ENCODE results near the gene CCDC60.

CCDC60 gene

DNA sequence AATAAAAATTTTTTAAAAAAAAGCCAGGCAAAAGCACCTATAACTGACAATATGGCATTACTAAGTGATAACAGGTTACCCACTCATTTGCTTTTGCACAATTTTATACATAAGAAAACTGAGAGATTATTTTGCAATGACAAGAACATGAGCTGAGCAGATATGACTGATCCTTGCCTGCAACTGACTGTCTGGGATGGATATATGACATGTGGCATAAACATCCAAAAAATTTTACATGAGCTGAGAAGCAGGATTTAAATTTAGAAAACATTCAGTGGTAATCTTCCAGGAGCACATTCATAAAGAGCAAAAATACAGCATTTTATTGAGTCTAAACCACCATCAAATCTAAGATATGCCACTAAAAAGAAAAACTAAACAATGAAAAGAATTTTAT, 133.8 kb downstream of the CCDC60 start:
- Histone ChIP-seq H3K79me1 (ENCODE audit: low read length) (no peaks in the 10 kb centered on the region), H3K4me1 (ENCODE audit: control insufficient read depth, low read depth, low read length) (no peaks in the 10 kb centered on the region), H2BK5ac (ENCODE audit: low read length) (no peak overlapping the region), H3K56ac (ENCODE audit: low read length) (no peak overlapping the region), H4K8ac (ENCODE audit: low read depth, low read length) (no peak overlapping the region), H3K23ac (ENCODE audit: low read length) (no peak overlapping the region), H3K4me3 (ENCODE audit: low read length) (no peak overlapping the region), H3K4me2 (ENCODE audit: low read length) (no peak overlapping the region), H2BK15ac (replicated peaks; ENCODE audit: low read depth) (no peak overlapping the region), H4K5ac (ENCODE audit: low read length) (no peak overlapping the region), H3K27ac (ENCODE audit: low read depth, low read length) (no peak overlapping the region), H3K4ac (ENCODE audit: low read depth, low read length) (no peak overlapping the region), H3K27me3 (ENCODE audit: insufficient read depth, low read length, poor library complexity) (no peaks in the 10 kb centered on the region), H2AK5ac (ENCODE audit: low read length) (no peak overlapping the region), H3K18ac (ENCODE audit: low read length) (no peak overlapping the region), H2BK120ac (ENCODE audit: low read depth, low read length) (no peak overlapping the region), H3K9ac (ENCODE audit: low read length) (no peak overlapping the region), H3K36me3 (ENCODE audit: control insufficient read depth, insufficient read depth, low read length) (no peaks in the 10 kb centered on the region), H3K79me2 (ENCODE audit: control insufficient read depth, insufficient read depth, low read length) (no peaks in the 10 kb centered on the region)
- no peak for DNase-seq

DNA sequence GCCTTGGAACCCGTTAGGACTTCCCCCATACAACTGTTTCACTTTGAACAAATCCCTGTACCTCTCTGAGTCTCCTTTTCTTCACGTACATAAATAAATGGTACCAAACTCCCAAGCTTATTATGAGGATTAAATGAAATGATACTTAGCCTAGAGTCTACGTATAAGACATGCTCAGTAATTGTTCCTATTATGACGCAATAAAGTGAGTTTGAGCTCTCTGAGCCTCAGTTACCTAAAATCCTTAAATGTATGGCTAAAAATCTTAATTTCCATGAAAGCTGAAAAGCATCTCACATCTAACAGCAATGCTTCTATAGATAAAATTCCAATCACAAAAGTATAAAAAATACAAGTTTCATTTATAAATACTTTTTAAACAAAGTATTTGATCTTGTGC, 141.1 kb downstream of the CCDC60 start:
- no peaks in the 10 kb centered on the region for H3K79me1 ChIP-seq (ENCODE audit: low read length)
- no CpG with 5 or more reads among the region's 4 CpGs for WGBS (ENCODE audit: extremely low coverage, insufficient coverage, low lambda C conversion rate)

DNA sequence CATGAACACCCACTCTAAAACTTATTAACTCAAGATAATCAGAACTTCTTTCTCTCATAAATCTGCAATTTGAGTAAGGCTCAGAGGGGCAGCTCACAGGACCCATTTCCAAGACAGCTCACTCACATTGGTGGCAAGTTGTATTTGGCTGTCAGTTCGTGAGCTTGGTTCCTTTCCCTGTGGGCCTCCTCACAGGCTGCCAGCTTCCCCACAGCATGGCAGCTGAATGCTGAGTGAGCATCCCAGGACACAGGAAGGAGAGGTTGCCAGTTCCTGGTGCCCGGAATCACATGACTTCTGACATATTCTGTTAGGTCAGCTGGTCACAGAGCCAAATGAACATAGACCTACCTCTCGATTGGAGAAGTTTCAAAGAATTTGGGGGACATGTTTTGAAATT, 142.4 kb downstream of the CCDC60 start:
- no CpG with 5 or more reads among the region's 3 CpGs for WGBS (ENCODE audit: extremely low coverage, insufficient coverage, low lambda C conversion rate)
- Histone ChIP-seq H3K4me3 (ENCODE audit: low read length) (no peak overlapping the region), H3K79me1 (ENCODE audit: low read length) (no peaks in the 10 kb centered on the region)

More for the DNA sequence above, 141.1 kb downstream of the CCDC60 start:
- no peak overlapping the region for H2BK5ac ChIP-seq (ENCODE audit: low read length)
- H2AK5ac ChIP-seq (ENCODE audit: low read length) = no peak overlapping the region
- no peak overlapping the region for H3K9ac ChIP-seq (ENCODE audit: low read length)
- H2BK120ac ChIP-seq (ENCODE audit: low read depth, low read length) = no peak overlapping the region
- DNase-seq = no peak
- H3K4me2 ChIP-seq (ENCODE audit: low read length) = no peak overlapping the region
- H4K5ac ChIP-seq (ENCODE audit: low read length) = no peak overlapping the region
- no peaks in the 10 kb centered on the region for H3K79me2 ChIP-seq (ENCODE audit: control insufficient read depth, insufficient read depth, low read length)
- H3K4ac ChIP-seq (ENCODE audit: low read depth, low read length) = no peak overlapping the region
- no peaks in the 10 kb centered on the region for H3K27me3 ChIP-seq (ENCODE audit: insufficient read depth, low read length, poor library complexity)
- no peak overlapping the region for H3K27ac ChIP-seq (ENCODE audit: low read depth, low read length)
- no peaks in the 10 kb centered on the region for H3K4me1 ChIP-seq (ENCODE audit: control insufficient read depth, low read depth, low read length)
- H4K8ac ChIP-seq (ENCODE audit: low read depth, low read length) = no peak overlapping the region
- no peak overlapping the region for H3K18ac ChIP-seq (ENCODE audit: low read length)
- no peak overlapping the region for H2BK15ac ChIP-seq (replicated peaks; ENCODE audit: low read depth)
- H3K36me3 ChIP-seq (ENCODE audit: control insufficient read depth, insufficient read depth, low read length) = no peaks in the 10 kb centered on the region
- no peak overlapping the region for H3K56ac ChIP-seq (ENCODE audit: low read length)
- no peak overlapping the region for H3K4me3 ChIP-seq (ENCODE audit: low read length)
- H3K23ac ChIP-seq (ENCODE audit: low read length) = no peak overlapping the region

DNA sequence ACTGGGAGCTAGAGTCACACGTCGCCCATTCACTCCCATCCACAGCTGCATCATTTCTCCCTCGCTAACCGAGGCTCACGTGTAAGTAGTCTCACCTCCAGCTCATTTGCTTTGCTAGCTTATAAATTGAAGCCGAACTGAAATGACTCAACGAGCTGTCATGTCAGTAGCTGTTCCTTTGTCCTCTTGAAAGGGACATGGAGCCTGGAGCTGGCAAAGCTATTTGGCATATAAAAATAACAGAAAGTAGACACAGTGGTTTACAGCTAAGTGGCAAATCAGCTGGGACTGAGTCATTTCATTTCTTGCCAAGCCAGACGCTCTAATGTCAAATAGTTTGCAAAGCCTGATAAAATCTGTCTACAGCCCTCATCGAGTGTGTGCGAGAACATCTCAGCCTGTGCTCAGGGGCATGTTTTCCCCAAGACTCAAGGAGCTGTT, 144.6 kb downstream of the CCDC60 start:
- H3K4me2 ChIP-seq (ENCODE audit: low read length) = no peak overlapping the region
- H3K9ac ChIP-seq (ENCODE audit: low read length) = no peak overlapping the region
- no peaks in the 10 kb centered on the region for H3K4me1 ChIP-seq (ENCODE audit: control insufficient read depth, low read depth, low read length)
- no peak overlapping the region for H3K27ac ChIP-seq (ENCODE audit: low read depth, low read length)
- no peak overlapping the region for H2BK120ac ChIP-seq (ENCODE audit: low read depth, low read length)
- no peak overlapping the region for H3K18ac ChIP-seq (ENCODE audit: low read length)
- H3K56ac ChIP-seq (ENCODE audit: low read length) = no peak overlapping the region
- DNase-seq = no peak
- H3K79me1 ChIP-seq (ENCODE audit: low read length) = no peaks in the 10 kb centered on the region
- no peak overlapping the region for H2AK5ac ChIP-seq (ENCODE audit: low read length)
- H3K79me2 ChIP-seq (ENCODE audit: control insufficient read depth, insufficient read depth, low read length) = no peaks in the 10 kb centered on the region
- no CpG with 5 or more reads among the region's 10 CpGs for WGBS (ENCODE audit: extremely low coverage, insufficient coverage, low lambda C conversion rate)
- no peak overlapping the region for H4K5ac ChIP-seq (ENCODE audit: low read length)
- no peaks in the 10 kb centered on the region for H3K36me3 ChIP-seq (ENCODE audit: control insufficient read depth, insufficient read depth, low read length)
- no peak overlapping the region for H2BK15ac ChIP-seq (replicated peaks; ENCODE audit: low read depth)
- H3K4me3 ChIP-seq (ENCODE audit: low read length) = no peak overlapping the region
- no peak overlapping the region for H2BK5ac ChIP-seq (ENCODE audit: low read length)
- H3K23ac ChIP-seq (ENCODE audit: low read length) = no peak overlapping the region
- no peaks in the 10 kb centered on the region for H3K27me3 ChIP-seq (ENCODE audit: insufficient read depth, low read length, poor library complexity)
- no peak overlapping the region for H3K4ac ChIP-seq (ENCODE audit: low read depth, low read length)
- no peak overlapping the region for H4K8ac ChIP-seq (ENCODE audit: low read depth, low read length)

More for the DNA sequence above, 142.4 kb downstream of the CCDC60 start:
- no peak overlapping the region for H4K8ac ChIP-seq (ENCODE audit: low read depth, low read length)
- no peaks in the 10 kb centered on the region for H3K36me3 ChIP-seq (ENCODE audit: control insufficient read depth, insufficient read depth, low read length)
- H4K5ac ChIP-seq (ENCODE audit: low read length) = no peak overlapping the region
- no peak overlapping the region for H3K9ac ChIP-seq (ENCODE audit: low read length)
- H3K23ac ChIP-seq (ENCODE audit: low read length) = no peak overlapping the region
- no peak overlapping the region for H3K4ac ChIP-seq (ENCODE audit: low read depth, low read length)
- no peaks in the 10 kb centered on the region for H3K4me1 ChIP-seq (ENCODE audit: control insufficient read depth, low read depth, low read length)
- no peaks in the 10 kb centered on the region for H3K79me2 ChIP-seq (ENCODE audit: control insufficient read depth, insufficient read depth, low read length)
- DNase-seq = no peak
- no peak overlapping the region for H3K27ac ChIP-seq (ENCODE audit: low read depth, low read length)
- H3K56ac ChIP-seq (ENCODE audit: low read length) = no peak overlapping the region
- no peak overlapping the region for H2AK5ac ChIP-seq (ENCODE audit: low read length)
- no peak overlapping the region for H2BK15ac ChIP-seq (replicated peaks; ENCODE audit: low read depth)
- no peaks in the 10 kb centered on the region for H3K27me3 ChIP-seq (ENCODE audit: insufficient read depth, low read length, poor library complexity)
- no peak overlapping the region for H2BK5ac ChIP-seq (ENCODE audit: low read length)
- no peak overlapping the region for H3K4me2 ChIP-seq (ENCODE audit: low read length)
- H3K18ac ChIP-seq (ENCODE audit: low read length) = no peak overlapping the region
- no peak overlapping the region for H2BK120ac ChIP-seq (ENCODE audit: low read depth, low read length)

DNA sequence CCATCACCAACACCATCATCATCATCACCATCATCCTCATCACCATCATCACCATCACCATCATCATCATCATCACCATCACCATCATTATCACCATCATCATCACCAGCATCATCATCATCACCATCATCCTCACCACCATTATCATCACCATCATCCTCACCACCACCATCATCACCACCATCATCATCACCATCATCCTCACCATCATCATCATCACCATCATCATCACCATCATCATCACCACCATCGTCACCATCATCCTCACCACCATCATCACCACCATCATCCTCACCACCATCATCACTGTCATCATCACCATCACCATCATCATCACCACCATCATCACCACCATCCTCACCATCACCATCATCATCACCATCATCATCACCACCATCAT, 146.0 kb downstream of the CCDC60 start:
- Histone ChIP-seq H2AK5ac (ENCODE audit: low read length) (no peak overlapping the region), H4K5ac (ENCODE audit: low read length) (no peak overlapping the region), H3K23ac (ENCODE audit: low read length) (no peak overlapping the region), H3K79me2 (ENCODE audit: control insufficient read depth, insufficient read depth, low read length) (no peaks in the 10 kb centered on the region), H2BK120ac (ENCODE audit: low read depth, low read length) (no peak overlapping the region), H3K4ac (ENCODE audit: low read depth, low read length) (no peak overlapping the region), H4K8ac (ENCODE audit: low read depth, low read length) (no peak overlapping the region), H3K4me1 (ENCODE audit: control insufficient read depth, low read depth, low read length) (no peaks in the 10 kb centered on the region), H3K56ac (ENCODE audit: low read length) (no peak overlapping the region), H2BK15ac (replicated peaks; ENCODE audit: low read depth) (no peak overlapping the region), H3K36me3 (ENCODE audit: control insufficient read depth, insufficient read depth, low read length) (no peaks in the 10 kb centered on the region), H3K27ac (ENCODE audit: low read depth, low read length) (no peak overlapping the region), H3K4me3 (ENCODE audit: low read length) (no peak overlapping the region), H3K9ac (ENCODE audit: low read length) (no peak overlapping the region), H3K4me2 (ENCODE audit: low read length) (no peak overlapping the region), H2BK5ac (ENCODE audit: low read length) (no peak overlapping the region), H3K27me3 (ENCODE audit: insufficient read depth, low read length, poor library complexity) (no peaks in the 10 kb centered on the region), H3K79me1 (ENCODE audit: low read length) (no peaks in the 10 kb centered on the region), H3K18ac (ENCODE audit: low read length) (no peak overlapping the region)
- WGBS (ENCODE audit: extremely low coverage, insufficient coverage, low lambda C conversion rate) = 100% methylated on average over 1 of the region's 1 CpG
- DNase-seq = no peak

DNA sequence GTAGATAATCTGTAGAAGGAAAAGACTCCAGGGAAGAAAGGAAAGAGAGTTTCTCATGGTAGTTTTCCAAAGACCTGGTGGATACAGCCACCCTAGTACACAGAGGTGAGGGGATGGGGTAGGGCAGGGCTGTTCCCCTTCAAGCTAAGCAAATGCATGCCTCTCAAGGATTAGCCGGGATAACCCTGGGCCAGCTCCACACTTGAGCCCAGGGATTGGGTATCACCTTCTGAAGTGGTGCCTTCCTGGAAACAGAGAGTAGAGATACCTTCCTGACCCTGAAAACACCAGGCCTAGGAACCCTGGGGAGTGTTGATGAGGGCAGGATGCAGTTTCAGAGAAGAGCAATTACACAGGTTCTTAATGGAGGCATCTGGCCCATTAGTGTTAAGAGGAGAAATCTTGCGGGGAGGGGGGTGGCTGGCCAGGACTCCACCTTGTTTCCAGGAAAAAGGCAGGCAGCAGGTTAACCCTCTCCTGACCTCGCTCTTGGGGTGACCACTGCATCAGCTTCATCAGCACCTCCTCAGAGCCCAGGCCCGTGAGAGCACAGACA, 152.1 kb downstream of the CCDC60 start:
- Histone ChIP-seq H3K79me2 (ENCODE audit: control insufficient read depth, insufficient read depth, low read length) (no peaks in the 10 kb centered on the region), H2BK120ac (ENCODE audit: low read depth, low read length) (no peak overlapping the region), H2BK15ac (replicated peaks; ENCODE audit: low read depth) (no peak overlapping the region), H4K8ac (ENCODE audit: low read depth, low read length) (no peak overlapping the region), H2AK5ac (ENCODE audit: low read length) (no peak overlapping the region), H3K36me3 (ENCODE audit: control insufficient read depth, insufficient read depth, low read length) (no peaks in the 10 kb centered on the region), H3K4ac (ENCODE audit: low read depth, low read length) (no peak overlapping the region), H3K18ac (ENCODE audit: low read length) (no peak overlapping the region), H2BK5ac (ENCODE audit: low read length) (no peak overlapping the region), H4K5ac (ENCODE audit: low read length) (no peak overlapping the region), H3K27me3 (ENCODE audit: insufficient read depth, low read length, poor library complexity) (no peaks in the 10 kb centered on the region), H3K4me1 (ENCODE audit: control insufficient read depth, low read depth, low read length) (no peaks in the 10 kb centered on the region), H3K4me3 (ENCODE audit: low read length) (no peak overlapping the region), H3K27ac (ENCODE audit: low read depth, low read length) (no peak overlapping the region), H3K4me2 (ENCODE audit: low read length) (no peak overlapping the region), H3K79me1 (ENCODE audit: low read length) (no peaks in the 10 kb centered on the region), H3K23ac (ENCODE audit: low read length) (no peak overlapping the region), H3K56ac (ENCODE audit: low read length) (no peak overlapping the region), H3K9ac (ENCODE audit: low read length) (no peak overlapping the region)
- WGBS (ENCODE audit: extremely low coverage, insufficient coverage, low lambda C conversion rate) = no CpG with 5 or more reads among the region's 4 CpGs
- peak; percentile 97 for DNase-seq

Measured in mesendoderm (in vitro differentiated cells).